Tibial nerve (tissue), 4 donors: ENCODE measurements around the gene MED8. TPM values are rescaled to one million over a fixed set of nuclear protein-coding genes. Genes with fewer than 3 reads are reported as not detected.

Experiments used
- DNase-seq, 2 donors: peaks; one replicate each; pipeline ENCODE4 v3.0.0-alpha.2; 2019; ENCODE audit warnings: low spot score in 2 of 2
- H3K27ac ChIP-seq, 4 donors: fragments of 200-600 bp; sonication (generic) in 3 of 4; one replicate each; pipeline ENCODE4 v1.5.1; 2017 to 2019; ENCODE audit warnings: mild to moderate bottlenecking in 1 of 4
- H3K27me3 ChIP-seq, 2 donors: fragments of 200-600 bp; sonication (generic) in 1 of 2; one replicate each; pipeline versions ENCODE4 v1.5.1 to v1.6.0; 2017 to 2019
- H3K36me3 ChIP-seq, 3 donors: fragments of 200-600 bp; sonication (generic); one replicate each; pipeline ENCODE4 v1.5.1; 2018 to 2019
- H3K4me1 ChIP-seq, 4 donors: fragments of 200-600 bp; sonication (generic) in 3 of 4; one replicate each; pipeline ENCODE4 v1.5.1; 2017 to 2019
- H3K4me3 ChIP-seq, 4 donors: fragments of 200-600 bp; sonication (generic) in 3 of 4; one replicate each; pipeline ENCODE4 v1.5.1; 2017 to 2019; ENCODE audit warnings: mild to moderate bottlenecking in 1 of 4, moderate library complexity in 1 of 4
- H3K9me3 ChIP-seq, 4 donors: fragments of 200-600 bp; sonication (generic) in 3 of 4; one replicate each; pipeline ENCODE4 v1.5.1; 2017 to 2019
- EP300 ChIP-seq, 2 donors: sonication (generic); formaldehyde crosslinking; IDR thresholded peaks; one replicate each; pipeline ENCODE4 v1.6.1; 2017; ENCODE audit warnings: antibody characterized with exemption in 2 of 2, mild to moderate bottlenecking in 1 of 2
- POLR2A ChIP-seq, 2 donors: fragments of 450-650 bp; IDR thresholded peaks; one replicate each; pipeline ENCODE4 v1.6.1; 2017; ENCODE audit warnings: antibody characterized with exemption in 2 of 2, mild to moderate bottlenecking in 2 of 2, moderate library complexity in 2 of 2
- WGBS, 2 donors: methylation state at CpG; one replicate each; pipeline ENCODE4 v1.1.5; 2018; 5-methylcytosine and 5-hydroxymethylcytosine counted together
- total RNA-seq, 4 donors: library from RNA; depleted of rRNA; stranded (reverse); fragments of >200 nt; gene quantifications; one replicate each; pipeline ENCODE4 v1.1.0, GENCODE V29; 2016
- TF ChIP-seq, protein P1 (sequence below), 5 experiments: fragments of 200-600 bp in 3 of 5; fragments of 450-650 bp in 2 of 5; sonication (generic) in 3 of 5; IDR thresholded peaks; one replicate each; pipeline ENCODE4 v1.5.1; 2016 to 2019; ENCODE audit warnings: antibody characterized with exemption in 5 of 5, mild to moderate bottlenecking in 3 of 5, moderate library complexity in 2 of 5

The MED8 gene
- total RNA-seq, 4 donors from 2014 or later = 22.8 to 35.1 (median 28.5) TPM

GRCh38 chr1:43340559-43340958 lies 49.0 kb downstream of the MED8 start:
- Histone ChIP-seq H3K4me3 (no peak overlapping the region), H3K36me3 (no peaks in the 10 kb centered on the region), H3K27me3 (no peaks in the 10 kb centered on the region), H3K27ac (no peak overlapping the region), H3K4me1 (no peaks in the 10 kb centered on the region), H3K9me3 (no peaks in the 10 kb centered on the region)
- WGBS, 2 donors = 60% methylated on average over 1 of the region's 1 CpG
- TF ChIP-seq, protein P1, sequence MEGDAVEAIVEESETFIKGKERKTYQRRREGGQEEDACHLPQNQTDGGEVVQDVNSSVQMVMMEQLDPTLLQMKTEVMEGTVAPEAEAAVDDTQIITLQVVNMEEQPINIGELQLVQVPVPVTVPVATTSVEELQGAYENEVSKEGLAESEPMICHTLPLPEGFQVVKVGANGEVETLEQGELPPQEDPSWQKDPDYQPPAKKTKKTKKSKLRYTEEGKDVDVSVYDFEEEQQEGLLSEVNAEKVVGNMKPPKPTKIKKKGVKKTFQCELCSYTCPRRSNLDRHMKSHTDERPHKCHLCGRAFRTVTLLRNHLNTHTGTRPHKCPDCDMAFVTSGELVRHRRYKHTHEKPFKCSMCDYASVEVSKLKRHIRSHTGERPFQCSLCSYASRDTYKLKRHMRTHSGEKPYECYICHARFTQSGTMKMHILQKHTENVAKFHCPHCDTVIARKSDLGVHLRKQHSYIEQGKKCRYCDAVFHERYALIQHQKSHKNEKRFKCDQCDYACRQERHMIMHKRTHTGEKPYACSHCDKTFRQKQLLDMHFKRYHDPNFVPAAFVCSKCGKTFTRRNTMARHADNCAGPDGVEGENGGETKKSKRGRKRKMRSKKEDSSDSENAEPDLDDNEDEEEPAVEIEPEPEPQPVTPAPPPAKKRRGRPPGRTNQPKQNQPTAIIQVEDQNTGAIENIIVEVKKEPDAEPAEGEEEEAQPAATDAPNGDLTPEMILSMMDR (IDR thresholded peaks at IDR 0.05) = no peak
- TF ChIP-seq POLR2A (IDR thresholded peaks at IDR 0.05) (no peak), EP300 (IDR thresholded peaks at IDR 0.05) (no peak)
- no peak for DNase-seq

- H3K27me3 ChIP-seq = no peaks in the 10 kb centered on the region
- H3K4me1 ChIP-seq = no peaks in the 10 kb centered on the region
- no peaks in the 10 kb centered on the region for H3K9me3 ChIP-seq
- TF ChIP-seq POLR2A (IDR thresholded peaks at IDR 0.05) (no peak), EP300 (IDR thresholded peaks at IDR 0.05) (no peak)
- TF ChIP-seq, protein P1 (IDR thresholded peaks at IDR 0.05) = no peak
- no peak for DNase-seq
- no peaks in the 10 kb centered on the region for H3K36me3 ChIP-seq
- WGBS, 2 donors = 93 to 97% methylated on average over 6 of the region's 6 CpGs
- H3K27ac ChIP-seq = no peak overlapping the region
- no peak overlapping the region for H3K4me3 ChIP-seq
These were observed 49.9 kb downstream of the MED8 start for GRCh38 chr1:43339584-43340232.

GRCh38 chr1:43338001-43338400 lies 51.6 kb downstream of the MED8 start:
- Histone ChIP-seq H3K4me3 (no peak overlapping the region), H3K27ac (no peak overlapping the region), H3K4me1 (no peaks in the 10 kb centered on the region), H3K36me3 (no peaks in the 10 kb centered on the region), H3K27me3 (no peaks in the 10 kb centered on the region), H3K9me3 (no peaks in the 10 kb centered on the region)
- WGBS, 2 donors = 71 to 82% methylated on average over 5 of the region's 5 CpGs
- TF ChIP-seq, protein P1 (IDR thresholded peaks at IDR 0.05) = no peak
- no peak for TF ChIP-seq EP300 (IDR thresholded peaks at IDR 0.05)
- TF ChIP-seq POLR2A (IDR thresholded peaks at IDR 0.05) = no peak
- DNase-seq = no peak

GRCh38 chr1:43337588-43337987 lies 52.0 kb downstream of the MED8 start, which contains the start of gene MPL:
Gene MPL (plus strand): TSS chr1:43337818. CDS start chr1:43337849, 31 bp downstream.
- WGBS, 2 donors = 72 to 74% methylated on average over 3 of the region's 3 CpGs
- no peaks in the 10 kb centered on the region for H3K27me3 ChIP-seq
- DNase-seq = no peak

More at GRCh38 chr1:43337588-43337987, 52.0 kb downstream of the MED8 start, which contains the start of gene MPL:
- no peak within 1 kb of the TSS for H3K4me3 ChIP-seq
- no peak within 1 kb of the TSS for H3K27ac ChIP-seq
- no peaks in the 10 kb centered on the region for H3K9me3 ChIP-seq
- TF ChIP-seq, protein P1 (IDR thresholded peaks at IDR 0.05) = no peak
- TF ChIP-seq EP300 (IDR thresholded peaks at IDR 0.05) (no peak), POLR2A (IDR thresholded peaks at IDR 0.05) (no peak)
- no peaks in the 10 kb centered on the region for H3K4me1 ChIP-seq
- no peaks in the 10 kb centered on the region for H3K36me3 ChIP-seq
